Measurements from ENCODE around the gene ZNF30.
"Not testable (repeated sequence)": the region's sequence is repeated elsewhere in the genome, so short reads cannot be mapped to it uniquely, and the experiment has no call there.

Gene ZNF30

DNA sequence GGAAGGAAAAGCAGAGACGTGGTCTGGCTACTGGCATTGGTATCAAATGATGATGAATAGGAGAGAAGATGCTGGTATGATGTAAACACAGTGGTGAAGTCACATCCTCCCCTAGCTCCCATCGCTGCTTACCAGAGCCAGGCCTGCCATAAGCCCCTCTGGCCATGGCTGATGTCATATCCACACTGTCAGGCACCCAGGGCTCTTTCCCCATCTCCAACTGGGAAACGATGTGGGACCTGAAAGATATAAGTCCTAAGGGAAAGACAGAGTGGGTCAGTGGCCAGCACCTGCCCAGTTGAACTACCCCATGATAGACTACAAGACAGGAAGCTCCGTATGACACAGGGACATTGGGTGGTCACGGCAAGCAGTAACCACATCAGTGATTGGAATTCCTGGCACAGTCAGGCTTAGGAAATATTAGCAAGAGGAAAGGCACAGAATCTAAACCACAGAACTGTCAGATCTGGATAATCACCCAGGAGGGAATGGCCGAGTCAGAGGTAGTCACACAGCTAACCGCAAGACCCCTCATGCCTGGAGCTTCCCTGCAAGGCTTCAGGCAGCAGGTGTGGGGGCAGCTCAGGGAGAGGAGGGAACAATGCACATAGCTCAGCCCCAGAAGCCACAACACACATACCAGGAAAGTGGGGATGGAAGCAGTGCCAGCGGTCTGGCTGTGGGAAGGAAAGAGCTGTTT, 33.6 kb downstream of the ZNF30 start:
- DNase-seq (ENCODE audit: low spot score) = no peak

DNA sequence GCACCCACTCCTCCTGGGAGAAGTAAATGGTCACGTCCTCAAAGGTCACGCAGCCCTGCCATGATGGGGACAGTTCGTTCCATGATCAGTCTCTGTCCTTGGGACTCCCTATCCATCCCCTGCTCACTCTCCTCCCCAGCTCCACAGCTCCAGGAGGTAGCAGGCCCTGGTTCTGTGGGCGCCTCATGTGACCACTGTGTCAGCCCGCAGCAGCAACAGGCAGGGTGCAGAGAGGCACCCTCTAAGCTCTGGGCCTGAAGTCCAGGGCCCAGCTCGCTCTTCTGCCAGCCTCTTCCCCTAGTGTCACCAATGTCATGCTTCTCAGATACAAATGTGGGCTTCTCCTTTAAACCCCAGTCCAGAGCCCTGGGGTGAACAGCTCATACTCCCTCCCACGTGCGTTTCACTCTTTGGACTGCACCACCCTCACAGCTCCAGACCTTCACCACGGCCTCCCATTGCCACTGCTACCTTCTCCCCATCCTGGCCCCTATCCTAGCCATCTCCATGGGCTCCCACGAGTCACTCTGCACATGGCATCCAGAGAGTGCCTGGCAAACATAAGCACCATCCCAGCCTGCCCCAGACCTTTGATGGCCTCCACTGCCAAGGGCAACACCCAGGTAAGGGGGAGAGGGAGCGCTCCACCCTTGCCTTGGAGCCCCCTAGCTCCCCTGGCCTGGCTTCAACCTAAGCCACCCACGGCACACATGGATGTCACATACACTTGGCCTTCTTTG, 34.4 kb downstream of the ZNF30 start:
- DNase-seq (ENCODE audit: low spot score) = no peak

DNA sequence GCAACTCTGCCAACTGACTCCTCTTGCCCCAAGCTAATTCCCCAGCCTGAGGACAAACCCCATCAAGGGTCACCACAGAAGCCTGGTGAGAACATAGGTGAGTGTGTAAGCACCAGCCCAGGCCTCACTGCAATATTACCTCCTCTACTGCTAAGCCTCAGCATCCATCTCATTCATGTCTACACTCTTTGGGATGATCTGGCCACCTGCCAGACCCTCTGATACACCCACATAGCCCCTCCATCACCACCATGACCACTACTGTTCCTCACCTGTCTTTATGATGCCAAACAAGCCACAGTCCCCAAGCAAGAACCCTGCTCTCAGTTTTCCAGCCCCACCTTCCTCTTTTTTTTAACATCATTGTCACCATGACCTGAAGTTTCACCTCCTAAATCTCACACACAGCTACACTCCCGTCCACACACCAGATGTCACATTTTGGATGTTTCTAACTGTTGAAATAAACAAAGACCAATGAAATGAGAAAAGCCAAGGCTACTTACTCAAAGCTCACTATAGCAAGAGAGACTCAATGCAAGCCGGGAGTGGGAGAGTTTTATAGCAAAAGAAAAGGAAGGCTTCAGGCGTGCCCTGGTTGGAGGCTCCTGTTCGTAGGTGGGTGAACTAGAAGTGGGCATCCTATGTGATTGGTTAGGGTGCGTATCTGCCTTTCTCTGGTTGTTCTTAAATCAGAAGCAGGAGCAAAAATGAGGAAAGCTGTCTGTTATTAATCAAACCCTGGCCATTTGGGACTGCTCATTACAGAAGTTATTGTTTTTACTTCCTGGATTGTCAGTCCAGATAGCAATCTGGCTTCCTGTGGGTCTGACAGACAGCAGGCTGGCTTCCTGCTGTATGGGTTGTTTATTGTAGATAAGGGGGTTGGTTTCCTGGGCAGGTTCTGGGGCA, 35.3 kb downstream of the ZNF30 start:
- no peak for DNase-seq (ENCODE audit: low spot score)

DNA sequence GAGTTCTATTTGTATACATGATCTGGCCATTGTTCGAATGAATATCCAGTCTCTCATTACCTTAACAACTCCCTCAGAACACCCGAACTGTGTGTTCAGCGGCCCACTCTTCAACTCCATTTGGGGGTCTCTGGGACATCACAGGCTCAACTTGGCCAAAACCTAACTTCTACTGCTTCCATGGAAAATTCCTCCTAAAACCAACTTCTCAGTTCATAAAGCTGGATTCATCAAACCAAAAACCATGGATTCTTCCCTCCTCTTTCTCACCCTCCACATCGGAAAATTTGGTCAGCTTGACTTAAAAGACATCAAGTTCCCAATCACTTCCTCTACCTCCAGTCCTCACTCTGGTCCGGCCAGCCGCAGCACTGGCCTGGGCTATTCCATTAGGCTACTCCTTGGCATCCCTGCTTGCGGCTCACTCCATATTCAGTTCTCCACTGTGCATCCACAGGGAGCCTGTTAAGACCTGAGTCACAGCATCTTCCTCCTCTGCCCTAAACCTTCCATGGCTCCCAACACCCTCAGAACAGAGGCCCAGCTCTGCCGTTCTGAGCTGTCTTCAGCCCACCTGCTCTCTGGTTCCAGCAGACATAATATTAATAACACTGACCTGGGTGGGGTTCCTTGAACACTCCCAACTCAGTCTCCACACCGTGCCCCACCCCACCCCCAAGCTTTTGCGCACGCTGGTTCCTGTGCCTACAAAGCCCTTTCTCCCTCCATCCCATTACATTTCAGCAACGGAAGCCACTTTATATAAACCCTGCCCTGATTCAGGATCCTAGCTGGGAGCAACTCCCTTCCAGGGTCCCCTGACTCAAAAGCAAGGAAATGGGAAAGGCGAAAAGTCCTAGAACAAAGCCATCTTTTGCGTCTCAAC, 36.2 kb downstream of the ZNF30 start:
- DNase-seq (ENCODE audit: low spot score) = no peak

DNA sequence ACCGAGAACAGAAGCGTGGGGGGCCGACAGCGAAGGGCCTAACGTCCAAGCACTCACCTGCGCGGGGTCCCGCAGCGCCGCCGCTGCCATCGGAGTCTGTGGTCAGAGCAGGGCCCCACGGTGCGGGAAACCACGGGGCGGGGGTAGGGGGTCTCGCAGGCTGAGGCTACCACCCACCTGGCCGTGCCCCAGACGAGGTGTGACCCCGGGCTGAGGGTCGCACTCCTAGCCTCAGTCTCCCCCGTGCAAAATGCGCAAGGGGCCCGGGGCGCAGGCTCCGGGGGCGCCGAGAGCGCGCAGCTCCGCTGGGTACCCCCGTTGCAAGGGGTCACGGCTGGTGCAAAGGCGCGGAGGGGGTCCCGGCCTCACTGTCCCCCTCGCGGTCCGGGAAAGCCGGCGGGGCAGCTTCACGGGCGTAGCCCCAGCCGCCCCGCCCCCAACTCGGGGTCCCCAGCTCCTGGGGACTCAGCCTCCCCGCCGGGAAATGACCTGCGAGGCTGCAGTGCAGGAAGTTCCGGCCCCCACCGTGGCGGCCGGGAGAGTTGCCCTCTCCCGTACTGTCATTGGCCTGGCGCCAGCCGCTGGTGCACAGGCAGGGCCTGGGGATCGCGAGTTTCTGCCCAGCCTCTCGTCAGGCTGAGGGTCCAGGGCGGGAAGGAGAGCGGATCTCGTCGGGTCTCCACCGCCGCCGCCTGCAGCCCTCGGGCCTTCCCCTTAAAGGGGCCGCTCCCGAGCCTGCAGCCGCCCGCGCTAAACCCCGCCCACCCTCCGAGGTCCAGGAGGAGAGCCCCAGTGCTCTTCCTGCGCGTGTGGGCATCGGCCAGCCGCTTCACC, 37.1 kb downstream of the ZNF30 start, which contains the start of gene ZNF792:
TSS of gene ZNF792 (minus strand) at position 657 of the 834 bp plus-strand sequence. CDS start at position 90, 567 bp downstream.
- peak; percentile 73 for DNase-seq (ENCODE audit: low spot score)

DNA sequence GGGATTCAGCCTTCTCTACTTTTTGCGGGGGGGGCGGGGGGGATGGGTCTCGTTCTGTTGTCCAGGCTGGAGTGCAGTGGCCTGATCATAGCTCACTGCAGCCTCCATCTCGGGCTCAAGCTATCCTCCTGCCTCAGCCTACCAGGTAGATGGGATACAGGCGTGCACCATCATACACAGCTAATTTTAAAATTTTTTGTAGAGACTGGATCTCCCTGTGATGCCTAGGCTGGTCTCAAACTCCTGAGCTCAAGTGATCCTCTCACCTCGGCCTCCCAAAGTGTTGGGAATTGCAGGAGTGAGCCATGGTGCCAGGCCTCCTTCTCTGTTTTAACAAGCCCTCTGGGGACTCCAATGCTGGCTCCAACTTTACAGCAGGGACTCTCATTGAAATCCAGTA, 37.9 kb downstream of the ZNF30 start:
- DNase-seq (ENCODE audit: low spot score) = no peak

DNA sequence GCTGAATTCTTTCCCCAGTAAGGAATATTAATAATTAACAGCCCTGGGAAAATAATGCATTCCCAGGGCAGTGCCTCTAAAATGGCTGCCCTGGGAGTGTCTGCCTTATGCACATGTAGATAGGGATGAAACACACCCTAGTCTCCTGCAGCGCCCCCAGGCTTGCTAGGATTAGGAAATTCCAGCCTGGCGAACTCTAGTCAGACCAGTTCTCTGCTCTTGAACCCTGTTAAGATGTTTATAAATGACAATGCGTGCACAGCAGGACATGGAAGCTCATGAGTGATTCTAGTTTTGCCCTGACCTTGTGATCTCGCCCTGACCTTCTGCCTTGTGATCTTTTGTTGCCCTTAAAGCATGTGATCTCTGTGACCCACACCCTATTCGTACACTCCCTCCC, 38.8 kb downstream of the ZNF30 start:
- not testable (repeated sequence) for DNase-seq (ENCODE audit: low spot score)

DNA sequence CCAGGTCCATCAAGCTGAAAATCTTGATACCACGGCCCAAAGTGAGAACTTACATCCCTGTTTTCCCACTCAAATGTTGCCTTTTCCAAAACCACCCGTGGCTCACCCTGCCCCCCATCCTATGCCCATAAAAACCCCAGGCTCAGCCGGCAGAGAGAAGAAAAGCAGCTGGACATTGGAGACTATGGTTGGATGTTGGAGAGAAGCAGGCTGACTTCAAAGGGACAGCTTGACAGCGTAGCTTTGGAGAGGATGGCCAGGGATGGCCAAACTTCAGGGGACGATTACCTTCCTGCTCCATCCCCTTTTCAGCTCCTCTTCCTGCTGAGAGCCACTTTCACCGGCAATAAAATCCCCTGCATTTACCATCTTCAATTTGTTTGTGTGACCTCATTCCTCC, 40.8 kb downstream of the ZNF30 start:
- no peak for DNase-seq (ENCODE audit: low spot score)

DNA sequence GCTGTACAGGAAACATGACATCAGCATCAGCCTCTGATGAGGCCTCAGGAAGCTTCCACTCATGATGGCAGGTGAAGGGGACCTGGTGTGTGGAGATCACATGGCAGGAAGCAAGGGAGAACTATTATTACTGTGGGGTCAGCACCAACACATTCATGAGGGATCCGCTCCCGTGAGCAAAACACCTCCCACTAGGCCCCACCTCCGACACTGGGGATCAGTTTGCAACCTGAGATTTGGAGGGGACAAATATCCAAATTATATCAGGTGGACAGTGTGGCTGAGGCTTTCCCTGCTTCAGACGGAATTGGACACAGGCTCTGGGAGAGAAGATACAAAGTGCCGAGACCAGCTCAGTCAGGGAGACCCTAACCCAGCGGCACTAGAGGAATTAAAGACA, 43.0 kb downstream of the ZNF30 start:
- DNase-seq (ENCODE audit: low spot score) = no peak

DNA sequence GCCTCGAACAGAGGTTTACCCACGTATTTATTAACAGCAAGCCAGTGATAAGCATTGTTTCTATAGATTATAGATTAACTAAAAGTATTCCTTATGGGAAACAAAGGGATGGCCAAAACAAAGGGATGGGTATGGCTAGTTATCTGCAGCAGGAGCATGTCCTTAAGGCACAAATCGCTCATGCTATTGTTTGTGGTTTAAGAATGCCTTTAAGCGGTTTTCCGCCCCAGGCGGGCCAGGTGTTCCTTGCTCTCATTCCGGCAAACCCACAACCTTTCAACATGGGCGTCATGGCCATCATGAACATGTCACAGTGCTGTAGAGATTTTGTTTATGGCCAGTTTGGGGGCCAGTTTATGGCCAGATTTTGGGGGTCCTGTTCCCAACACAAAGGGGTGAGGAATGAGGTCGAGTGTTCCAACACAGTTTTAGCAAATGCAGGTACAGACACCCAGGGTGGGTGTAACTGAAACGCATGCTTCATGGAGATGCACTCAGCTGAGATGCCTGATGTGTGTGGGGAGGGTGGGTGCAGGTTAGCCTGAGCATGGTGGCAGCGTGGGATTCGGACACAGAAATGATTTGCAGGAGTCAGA, 43.6 kb downstream of the ZNF30 start:
- DNase-seq (ENCODE audit: low spot score) = not testable (repeated sequence)

DNA sequence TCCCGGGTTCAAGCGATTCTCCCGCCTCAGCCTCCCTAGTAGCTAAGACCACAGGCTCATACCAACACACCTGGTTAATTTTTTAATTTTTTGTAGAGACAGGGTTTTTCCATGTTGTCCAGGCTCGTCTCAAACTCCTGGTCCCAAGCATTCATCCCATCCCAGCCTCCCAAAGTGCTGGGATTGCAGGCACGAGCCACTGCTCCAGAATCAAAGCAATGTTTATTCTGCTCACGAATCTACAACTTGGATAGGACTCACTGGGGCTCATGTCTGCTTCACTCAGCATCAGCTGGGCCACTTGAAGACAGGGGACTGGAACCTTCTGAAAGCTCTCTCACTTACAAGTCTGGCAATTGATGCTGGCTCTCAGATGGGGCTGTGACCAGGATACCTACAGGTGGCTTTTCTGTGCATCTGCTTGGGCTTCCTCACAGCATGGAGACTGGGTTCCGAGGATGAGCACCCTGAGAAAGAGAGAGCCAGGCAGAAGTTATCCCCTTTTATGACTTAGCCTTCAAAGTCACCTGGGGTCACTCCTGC, 45.5 kb downstream of the ZNF30 start:
- no peak for DNase-seq (ENCODE audit: low spot score)

DNA sequence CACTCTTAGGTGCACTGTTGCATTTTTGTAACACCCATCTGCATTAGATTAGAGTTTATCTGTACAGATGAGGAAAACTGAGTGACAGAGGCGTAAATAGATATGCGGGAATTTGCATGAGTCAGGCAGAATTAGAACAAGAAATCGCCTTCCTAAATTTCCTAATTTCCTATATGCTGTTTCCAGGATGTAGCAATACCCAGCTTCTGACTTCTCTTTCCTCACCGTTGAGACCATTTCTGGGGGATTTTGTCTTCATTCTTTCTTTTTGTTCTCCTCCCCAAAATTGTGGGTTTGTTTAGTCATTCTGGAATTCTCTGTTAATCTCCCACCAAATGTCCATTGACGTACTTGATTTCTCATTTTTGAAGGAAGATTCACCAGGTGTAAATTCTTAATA, 47.9 kb downstream of the ZNF30 start:
- DNase-seq (ENCODE audit: low spot score) = no peak

DNA sequence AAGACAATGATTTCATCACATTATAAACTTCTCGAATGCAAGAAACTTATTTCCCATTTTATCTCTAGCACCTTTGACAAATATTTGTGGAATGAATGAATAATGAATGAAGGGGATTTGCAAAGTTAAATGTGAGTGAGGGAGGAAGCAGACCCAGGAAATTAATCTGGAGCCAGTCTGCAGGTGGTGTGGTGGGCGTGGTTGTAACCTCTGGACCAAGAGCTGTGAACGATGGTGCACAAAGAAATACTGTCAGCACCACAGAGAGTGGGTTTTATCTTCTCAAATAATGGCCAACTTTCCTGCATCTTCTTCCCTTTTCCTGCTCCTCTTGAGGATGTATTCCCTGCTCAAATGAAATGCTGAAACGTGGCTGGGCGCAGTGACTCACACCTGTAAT, 48.4 kb downstream of the ZNF30 start:
- DNase-seq (ENCODE audit: low spot score) = no peak

DNA sequence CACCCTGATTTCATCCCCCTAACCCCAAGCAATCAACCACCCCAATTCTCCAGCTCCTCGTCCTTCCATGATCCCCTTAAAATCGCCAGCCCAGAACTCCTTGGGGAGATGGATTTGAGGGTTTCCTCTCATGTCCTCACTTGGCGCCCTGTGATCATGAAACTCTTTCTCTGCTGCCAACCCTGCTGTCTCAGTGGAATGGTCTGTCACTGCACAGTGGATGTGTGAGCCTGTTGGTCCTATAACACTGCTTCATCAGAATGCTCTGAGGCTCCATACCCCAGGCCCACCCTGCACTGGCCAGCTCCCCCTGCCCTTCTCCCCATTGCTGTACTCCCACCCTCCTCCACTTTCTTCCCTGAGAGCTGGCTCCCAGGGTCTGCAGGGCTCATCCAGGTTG, 49.9 kb downstream of the ZNF30 start:
- no peak for DNase-seq (ENCODE audit: low spot score)

DNA sequence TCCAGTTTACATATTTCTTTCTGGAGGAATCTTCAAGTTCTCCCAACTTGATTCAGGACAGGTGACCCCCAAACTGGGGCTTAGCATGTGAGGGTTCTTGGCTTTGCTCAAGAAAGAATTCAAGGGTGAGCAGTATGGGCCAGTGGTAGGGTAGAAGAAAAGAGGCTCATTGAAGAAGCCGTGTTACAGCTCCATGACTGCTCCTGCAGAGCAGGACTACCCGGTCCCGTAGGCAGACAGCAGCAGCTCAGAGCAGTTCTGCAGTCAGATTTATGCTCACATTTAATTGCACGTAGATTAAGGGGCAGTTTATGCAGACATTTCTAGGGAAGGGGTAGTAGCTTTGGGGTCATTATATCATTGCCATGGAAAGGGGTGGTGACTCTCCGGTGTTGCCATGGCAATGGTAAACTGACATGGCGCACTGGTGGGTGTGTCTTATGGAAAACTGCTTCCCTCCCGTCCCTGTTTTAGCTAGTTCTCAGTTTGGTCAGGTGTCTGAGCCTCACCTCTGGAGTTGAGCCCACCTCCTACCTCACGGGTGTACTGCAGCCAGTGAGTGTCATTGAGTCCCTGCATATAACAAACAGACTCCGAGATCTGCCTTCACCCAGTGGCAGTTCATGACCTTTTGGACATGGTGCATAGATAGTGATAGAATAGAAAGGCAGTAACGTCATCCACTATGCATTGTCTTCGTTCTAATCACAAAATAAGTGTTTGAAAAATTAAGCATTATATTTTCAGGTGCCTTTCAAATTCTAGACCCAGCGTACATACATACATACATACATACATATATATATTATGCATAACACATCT, 53.3 kb downstream of the ZNF30 start:
- DNase-seq (ENCODE audit: low spot score) = no peak

DNA sequence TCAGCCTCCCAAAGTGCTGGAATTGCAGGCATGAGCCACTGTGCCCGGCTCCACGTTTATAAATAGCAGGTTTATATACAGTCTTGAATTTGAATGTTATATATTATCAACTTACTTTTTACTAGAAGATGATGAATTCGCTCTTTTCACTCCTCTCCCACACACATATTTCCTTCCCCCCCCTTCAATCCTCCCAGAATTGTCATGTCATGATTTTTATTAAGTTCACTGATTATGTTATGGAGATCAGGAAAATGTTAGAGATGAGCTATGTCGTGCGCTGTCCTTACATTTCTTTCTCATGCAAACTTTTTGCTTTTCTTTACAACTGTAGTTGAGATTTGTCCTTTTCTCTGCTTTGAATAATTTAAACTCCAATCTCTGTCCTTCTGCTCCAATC, 55.6 kb downstream of the ZNF30 start:
- DNase-seq (ENCODE audit: low spot score) = no peak

DNA sequence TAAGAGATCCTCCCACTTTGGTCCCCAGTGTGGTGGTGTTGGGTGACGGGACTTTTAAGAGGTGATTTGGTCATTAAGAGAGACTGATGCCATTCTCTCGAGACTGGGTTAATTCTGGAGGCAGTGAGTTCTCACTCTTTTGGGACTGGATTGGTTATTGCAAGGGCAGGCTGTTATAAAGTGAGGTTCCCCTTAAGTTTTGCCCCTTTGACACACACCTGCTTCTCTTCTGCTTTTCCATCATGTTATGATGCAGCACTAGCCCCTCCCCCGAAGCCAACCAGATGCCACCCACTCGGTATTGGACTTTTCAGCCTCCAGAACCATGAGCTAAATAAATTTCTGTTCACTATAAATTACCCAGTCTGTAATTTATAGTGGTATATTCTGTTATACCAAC, 57.1 kb downstream of the ZNF30 start:
- DNase-seq (ENCODE audit: low spot score) = no peak

DNA sequence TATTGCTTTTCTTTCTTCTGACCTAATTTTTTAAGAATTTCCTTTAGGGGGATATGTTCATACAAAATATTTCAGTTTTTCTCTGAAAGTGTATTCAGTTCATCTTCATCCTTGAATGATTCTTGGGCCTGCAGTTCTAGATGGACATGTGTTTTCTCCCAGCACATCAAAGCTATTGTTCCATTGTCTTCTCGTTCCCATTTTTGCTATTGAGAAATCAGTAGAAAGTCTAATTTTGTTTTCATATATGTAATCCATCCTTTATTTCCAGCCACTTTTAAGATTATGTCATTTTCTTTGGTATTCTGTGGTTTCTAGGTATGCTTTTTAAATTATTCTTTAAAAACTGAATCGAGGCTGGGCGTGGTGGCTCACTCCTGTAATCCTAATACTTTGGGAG, 57.6 kb downstream of the ZNF30 start:
- DNase-seq (ENCODE audit: low spot score) = no peak

Measured in germinal center (tissue), 1 donor.